WTC11 (cell line): ENCODE measurements around the gene MYO5C.

ENCODE experiments used
- NFYB ChIP-seq: sonication (generic); formaldehyde crosslinking; conservative IDR thresholded peaks from 2 replicates; pipeline ENCODE4 v1.8.0; 2022; ENCODE audit warnings: low read depth, missing genetic modification reagents
- RELA ChIP-seq: sonication (generic); formaldehyde crosslinking; IDR thresholded peaks from 2 replicates; pipeline ENCODE4 v1.8.1; 2022; ENCODE audit warnings: missing genetic modification reagents, mild to moderate bottlenecking, borderline replicate concordance
- SMAD4 ChIP-seq: sonication (generic); formaldehyde crosslinking; IDR thresholded peaks from 2 replicates; pipeline ENCODE4 v1.8.0; 2022; ENCODE audit warnings: mild to moderate bottlenecking, missing genetic modification reagents
- TF ChIP-seq, protein P1 (sequence below): fragments of 200-600 bp; IDR thresholded peaks from 2 replicates; pipeline ENCODE4 v1.8.0; 2022; ENCODE audit warnings: antibody characterized with exemption
- TF ChIP-seq, protein P2 (sequence below): sonication (generic); formaldehyde crosslinking; IDR thresholded peaks from 2 replicates; pipeline ENCODE4 v1.8.0; 2022; ENCODE audit warnings: mild to moderate bottlenecking, missing genetic modification reagents

DNA sequence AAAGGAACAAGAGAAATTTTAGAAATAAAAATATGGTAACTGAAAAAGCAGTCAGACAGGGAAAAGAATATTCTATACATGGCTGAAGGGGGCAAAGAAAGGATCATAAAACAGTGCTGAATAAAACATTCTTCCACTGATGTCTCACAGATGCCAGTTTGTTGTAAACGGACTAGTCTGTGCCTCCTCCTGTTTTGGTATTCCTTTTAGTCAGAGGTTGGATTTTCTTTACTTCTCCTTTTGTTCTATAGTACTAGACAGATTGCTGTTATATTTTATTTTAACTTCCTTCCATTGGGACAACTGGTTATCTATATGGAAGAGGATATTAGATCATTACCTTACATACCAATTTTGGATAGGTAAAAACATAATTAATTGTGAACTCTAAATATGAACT is 88.4 kb downstream of the MYO5C start:
- TF ChIP-seq, protein P1, sequence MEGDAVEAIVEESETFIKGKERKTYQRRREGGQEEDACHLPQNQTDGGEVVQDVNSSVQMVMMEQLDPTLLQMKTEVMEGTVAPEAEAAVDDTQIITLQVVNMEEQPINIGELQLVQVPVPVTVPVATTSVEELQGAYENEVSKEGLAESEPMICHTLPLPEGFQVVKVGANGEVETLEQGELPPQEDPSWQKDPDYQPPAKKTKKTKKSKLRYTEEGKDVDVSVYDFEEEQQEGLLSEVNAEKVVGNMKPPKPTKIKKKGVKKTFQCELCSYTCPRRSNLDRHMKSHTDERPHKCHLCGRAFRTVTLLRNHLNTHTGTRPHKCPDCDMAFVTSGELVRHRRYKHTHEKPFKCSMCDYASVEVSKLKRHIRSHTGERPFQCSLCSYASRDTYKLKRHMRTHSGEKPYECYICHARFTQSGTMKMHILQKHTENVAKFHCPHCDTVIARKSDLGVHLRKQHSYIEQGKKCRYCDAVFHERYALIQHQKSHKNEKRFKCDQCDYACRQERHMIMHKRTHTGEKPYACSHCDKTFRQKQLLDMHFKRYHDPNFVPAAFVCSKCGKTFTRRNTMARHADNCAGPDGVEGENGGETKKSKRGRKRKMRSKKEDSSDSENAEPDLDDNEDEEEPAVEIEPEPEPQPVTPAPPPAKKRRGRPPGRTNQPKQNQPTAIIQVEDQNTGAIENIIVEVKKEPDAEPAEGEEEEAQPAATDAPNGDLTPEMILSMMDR, result no peak
- TF ChIP-seq RELA (CRISPR knock-in tag) (no peak), SMAD4 (CRISPR knock-in tag) (no peak), NFYB (CRISPR knock-in tag) (no peak)
- TF ChIP-seq, protein P2, sequence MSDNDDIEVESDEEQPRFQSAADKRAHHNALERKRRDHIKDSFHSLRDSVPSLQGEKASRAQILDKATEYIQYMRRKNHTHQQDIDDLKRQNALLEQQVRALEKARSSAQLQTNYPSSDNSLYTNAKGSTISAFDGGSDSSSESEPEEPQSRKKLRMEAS (CRISPR knock-in tag), result no peak
